Measurements from ENCODE around the gene AMOT. TPM values are rescaled to one million over a fixed set of nuclear protein-coding genes. Genes with fewer than 3 reads are reported as not detected.

Gene AMOT
- total and polyA plus RNA-seq, 2 of the 4 experiments (the other 2 are of a cell fraction), result 4.7 to 9.1 TPM

DNA sequence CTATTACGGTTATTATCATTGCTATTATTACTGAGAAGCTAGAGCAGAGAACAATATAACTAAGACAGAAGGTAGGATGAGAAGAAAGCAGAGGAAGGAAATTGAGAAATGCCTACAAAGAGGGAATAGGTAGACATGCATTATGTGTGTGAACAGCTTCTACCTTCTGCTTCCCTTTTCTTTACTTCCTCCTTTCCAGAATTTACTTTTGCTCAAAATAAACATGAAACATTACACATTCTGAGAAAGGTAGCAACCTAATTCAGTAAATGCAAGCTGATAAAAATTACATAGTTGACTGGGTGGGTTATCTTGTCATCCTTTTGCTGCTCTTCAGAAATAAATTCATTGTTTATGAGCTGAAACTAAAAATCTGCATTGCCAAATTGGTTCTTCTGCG lies 54.6 kb downstream of the AMOT start:
- Histone ChIP-seq H4K5ac (ENCODE audit: low read depth, low read length) (no peak overlapping the region), H3K27ac (ENCODE audit: insufficient read depth, low read length) (no peak overlapping the region), H3K9ac (ENCODE audit: low read depth, low read length) (no peak overlapping the region), H3K56ac (ENCODE audit: extremely low read depth, insufficient read depth, low read length) (no peak overlapping the region), H4K20me1 (ENCODE audit: insufficient read depth, low read length) (no peaks in the 10 kb centered on the region), H3K36me3 (ENCODE audit: control insufficient read depth, insufficient read depth, low read length) (peaks cover 4% of the 10 kb centered on the region; the same call in 1 of the 2 replicates), H2AK9ac (replicated peaks; ENCODE audit: low read depth, low read length, poor library complexity) (no peak overlapping the region), H3K23ac (ENCODE audit: low read depth, low read length) (no peak overlapping the region), H3K4me3 (ENCODE audit: insufficient read depth, low read depth, low read length) (no peak overlapping the region), H3K4me1 (ENCODE audit: control insufficient read depth, insufficient read depth, low read length) (no peaks in the 10 kb centered on the region), H3K9me3 (ENCODE audit: control insufficient read depth, insufficient read depth, low read length) (0 out of 2 replicates have a peak, but pooled peaks cover 2% of the 10 kb centered on the region), H4K91ac (ENCODE audit: insufficient read depth, low read depth, low read length) (no peak overlapping the region), H3K4me2 (ENCODE audit: low read depth, low read length) (no peak overlapping the region), H3K14ac (replicated peaks; ENCODE audit: low read depth, low read length) (no peak overlapping the region), H2AFZ (replicated peaks; ENCODE audit: low read length, poor library complexity) (no peak overlapping the region), H2BK20ac (ENCODE audit: low read depth, low read length) (no peak overlapping the region), H2BK120ac (ENCODE audit: low read depth, low read length) (no peak overlapping the region), H3K79me1 (ENCODE audit: low read depth in 1 of 2, low read length in 2 of 2) (no peaks in the 10 kb centered on the region), H2BK5ac (ENCODE audit: low read depth, low read length, poor library complexity, severe bottlenecking) (no peak overlapping the region), H2BK15ac (ENCODE audit: low read depth, low read length) (no peak overlapping the region), H3K27me3 (ENCODE audit: control insufficient read depth, insufficient read depth, low read length) (peaks cover 7% of the 10 kb centered on the region), H4K8ac (ENCODE audit: low read depth in 2 of 2, low read length in 2 of 2) (no peak overlapping the region), H3K9me1 (ENCODE audit: insufficient read depth, low read length) (no peaks in the 10 kb centered on the region; the same call in 1 of the 2 replicates), H3K18ac (ENCODE audit: low read depth, low read length) (no peak overlapping the region), H3K4ac (ENCODE audit: low read depth, low read length) (no peak overlapping the region), H2AK5ac (ENCODE audit: low read depth, low read length) (no peak overlapping the region)
- no CpG with 5 or more reads among the region's 2 CpGs for WGBS, 2 experiments (ENCODE audit: extremely low coverage in 2 of 2, insufficient read length in 1 of 2)
- DNase-seq, result no peak
- BruUV-seq (replicated peaks), result no TSS peak
- in situ Hi-C loops (cut with MboI; ENCODE audit: low sequenced_read_pairs) (no loop called here), intact Hi-C loops (cut with micrococcal nuclease) (no loop called here), dilution Hi-C loops (cut with HindIII; ENCODE audit: low sequenced_read_pairs, unreplicated experiment) (no loop called here)
- ChIA-PET POLR2A (ENCODE audit: unreplicated experiment) (interaction anchor here (0.5 kb wide), 1 partner anchor 58 kb away, joined by 3 read pairs; no protein-coding TSS in a partner anchor), CTCF (no interaction called here)
- no peak for ATAC-seq (ENCODE audit: low read depth)
- no peak for TF ChIP-seq CTCF (conservative IDR thresholded peaks at IDR 0.05; ENCODE audit: low read depth, low read length)
